OCI-LY1 (cell line): ENCODE measurements around the gene PASK.

Source experiments
- H2AFZ ChIP-seq: fragments of 200-600 bp; sonication (generic), shearing (Covaris generic); 2 replicates; pipeline ENCODE4 v1.6.0; 2014; ENCODE audit warnings: antibody characterized with exemption, mild to moderate bottlenecking, low read length
- H3F3A ChIP-seq: fragments of 200-600 bp; sonication (generic), shearing (Covaris generic); 2 replicates; pipeline ENCODE4 v1.6.0; 2014; ENCODE audit warnings: mild to moderate bottlenecking, antibody characterized with exemption, low read length, moderate library complexity; ENCODE audit not compliant: insufficient read depth
- H3K27ac ChIP-seq: fragments of 200-600 bp; sonication (generic); 2 replicates; pipeline ENCODE4 v1.5.1; 2014; ENCODE audit warnings: low read length, mixed run types, mild to moderate bottlenecking, low read depth; ENCODE audit not compliant: poor library complexity, severe bottlenecking
- H3K27me3 ChIP-seq: fragments of 200-600 bp; sonication (generic); 2 replicates; pipeline ENCODE4 v1.6.0; 2014; ENCODE audit warnings: antibody characterized with exemption, mild to moderate bottlenecking, low read length, moderate library complexity; ENCODE audit not compliant: insufficient read depth
- H3K36me3 ChIP-seq: fragments of 200-600 bp; sonication (generic); 2 replicates; pipeline ENCODE4 v1.6.1; 2014; ENCODE audit warnings: mild to moderate bottlenecking, antibody characterized with exemption, low read length, moderate library complexity, mixed read lengths; ENCODE audit not compliant: insufficient read depth
- H3K4me1 ChIP-seq: fragments of 200-600 bp; sonication (generic); 2 replicates; pipeline ENCODE4 v1.5.1; 2014; ENCODE audit warnings: mild to moderate bottlenecking, low read length, moderate library complexity; ENCODE audit not compliant: insufficient read depth, severe bottlenecking
- H3K4me2 ChIP-seq: fragments of 200-600 bp; sonication (generic), shearing (Covaris generic); 2 replicates; pipeline ENCODE4 v1.6.1; 2014; ENCODE audit warnings: low read length
- H3K4me3 ChIP-seq: fragments of 200-600 bp; sonication (generic); 2 replicates; pipeline ENCODE4 v1.5.1; 2014; ENCODE audit warnings: low read length, low read depth, mild to moderate bottlenecking, mixed read lengths; ENCODE audit not compliant: poor library complexity, severe bottlenecking
- H3K79me2 ChIP-seq: fragments of 200-600 bp; shearing (Covaris generic); 2 replicates; pipeline ENCODE4 v1.6.1; 2016; ENCODE audit warnings: mixed run types, low read length, mixed read lengths; ENCODE audit not compliant: insufficient read depth
- H3K9ac ChIP-seq: fragments of 200-600 bp; sonication (generic), shearing (Covaris generic); 2 replicates; pipeline ENCODE4 v1.6.1; 2014; ENCODE audit warnings: mild to moderate bottlenecking, low read length, mixed read lengths
- H3K9me2 ChIP-seq: fragments of 200-600 bp; sonication (generic), shearing (Covaris generic); 2 replicates; pipeline ENCODE4 v1.6.1; 2014; ENCODE audit warnings: low read depth, mild to moderate bottlenecking, low read length, mixed read lengths
- H3K9me3 ChIP-seq: fragments of 200-600 bp; shearing (Covaris generic); 2 replicates; pipeline ENCODE4 v1.6.1; 2014; ENCODE audit warnings: low read length, mixed read lengths
- H4K20me1 ChIP-seq: fragments of 200-600 bp; sonication (generic), shearing (Covaris generic); 2 replicates; pipeline ENCODE4 v1.6.0; 2016; ENCODE audit warnings: mild to moderate bottlenecking, low read length; ENCODE audit not compliant: insufficient read depth
- CTCF ChIP-seq: fragments of 200-600 bp; sonication (generic), shearing (Covaris generic); IDR thresholded peaks from 2 replicates; pipeline ENCODE4 v1.5.1; 2017; ENCODE audit warnings: mild to moderate bottlenecking, antibody characterized with exemption, low read length, moderate library complexity, mixed read lengths
- EZH2 ChIP-seq: fragments of 200-600 bp; sonication (generic), shearing (Covaris generic); IDR thresholded peaks from 2 replicates; pipeline ENCODE4 v1.8.0; 2017; ENCODE audit warnings: borderline replicate concordance, mixed run types, mild to moderate bottlenecking, antibody characterized with exemption, low read length, moderate library complexity, mixed read lengths

The PASK gene

GRCh38 chr2:241195506-241196130 is 46.3 kb upstream of the PASK start:
- Histone ChIP-seq H3K27me3 (peaks cover 2% of the 10 kb centered on the region; the same call in 1 of the 2 replicates), H2AFZ (no peak overlapping the region), H3K9ac (no peak overlapping the region)

GRCh38 chr2:241194811-241195210 is 45.5 kb upstream of the PASK start:
- H3K36me3 ChIP-seq = no peaks in the 10 kb centered on the region
- no peak overlapping the region for H3K4me3 ChIP-seq
- no peak overlapping the region for H3K4me2 ChIP-seq
- H4K20me1 ChIP-seq = no peaks in the 10 kb centered on the region
- H3F3A ChIP-seq = no peaks in the 10 kb centered on the region
- no peaks in the 10 kb centered on the region for H3K9me3 ChIP-seq
- H3K9me2 ChIP-seq = no peaks in the 10 kb centered on the region
- H3K9ac ChIP-seq = no peak overlapping the region
- no peak for TF ChIP-seq CTCF
- no peak for TF ChIP-seq EZH2
- H3K27me3 ChIP-seq = peaks cover 2% of the 10 kb centered on the region; the same call in 1 of the 2 replicates
- H2AFZ ChIP-seq = no peak overlapping the region
- H3K27ac ChIP-seq = no peak overlapping the region
- H3K4me1 ChIP-seq = no peaks in the 10 kb centered on the region
- H3K79me2 ChIP-seq = no peaks in the 10 kb centered on the region

More at GRCh38 chr2:241195506-241196130, 46.3 kb upstream of the PASK start:
- Histone ChIP-seq H3K36me3 (no peaks in the 10 kb centered on the region), H3K79me2 (no peaks in the 10 kb centered on the region), H3K9me3 (no peaks in the 10 kb centered on the region), H3F3A (no peaks in the 10 kb centered on the region), H3K4me2 (no peak overlapping the region), H3K9me2 (no peaks in the 10 kb centered on the region), H3K4me1 (no peaks in the 10 kb centered on the region), H3K4me3 (no peak overlapping the region), H3K27ac (no peak overlapping the region), H4K20me1 (no peaks in the 10 kb centered on the region)
- no peak for TF ChIP-seq EZH2
- no peak for TF ChIP-seq CTCF

GRCh38 chr2:241193271-241193670 is 44.0 kb upstream of the PASK start:
- Histone ChIP-seq H3K4me2 (no peak overlapping the region), H3K4me3 (no peak overlapping the region), H3K4me1 (peaks cover 5% of the 10 kb centered on the region), H3K79me2 (no peaks in the 10 kb centered on the region), H3K9me3 (no peaks in the 10 kb centered on the region), H3K27ac (no peak overlapping the region), H3K36me3 (no peaks in the 10 kb centered on the region), H3K9me2 (no peaks in the 10 kb centered on the region), H3F3A (no peaks in the 10 kb centered on the region), H3K27me3 (peaks cover 8% of the 10 kb centered on the region; the same call in 1 of the 2 replicates), H2AFZ (no peak overlapping the region), H3K9ac (no peak overlapping the region), H4K20me1 (no peaks in the 10 kb centered on the region)
- no peak for TF ChIP-seq EZH2
- no peak for TF ChIP-seq CTCF
